KMS-11 (cell line): ENCODE data around the gene ASB10.

ENCODE experiments used
- H2AFZ ChIP-seq: fragments of 200-600 bp; sonication (generic); 2 replicates; pipeline ENCODE4 v1.6.1; 2016; ENCODE audit warnings: antibody characterized with exemption, mixed run types, low read depth
- H3K27ac ChIP-seq: fragments of 200-600 bp; sonication (generic); 2 replicates; pipeline ENCODE4 v1.6.1; 2016; ENCODE audit warnings: mild to moderate bottlenecking, mixed run types
- H3K27me3 ChIP-seq: fragments of 200-600 bp; sonication (generic); 2 replicates; pipeline ENCODE4 v1.6.1; 2017; ENCODE audit warnings: mild to moderate bottlenecking, low read depth, mixed run types, moderate library complexity; ENCODE audit not compliant: insufficient read depth
- H3K36me3 ChIP-seq: fragments of 200-600 bp; sonication (generic); 2 replicates; pipeline ENCODE4 v1.6.1; 2017; ENCODE audit warnings: mild to moderate bottlenecking, mixed run types; ENCODE audit not compliant: insufficient read depth
- H3K4me1 ChIP-seq: fragments of 200-600 bp; sonication (generic); 2 replicates; pipeline ENCODE4 v1.6.1; 2016; ENCODE audit warnings: mild to moderate bottlenecking, low read depth, mixed run types; ENCODE audit not compliant: poor library complexity, severe bottlenecking
- H3K4me2 ChIP-seq: fragments of 200-600 bp; sonication (generic); 2 replicates; pipeline ENCODE4 v1.7.0; 2016; ENCODE audit warnings: mild to moderate bottlenecking, mixed run types
- H3K4me3 ChIP-seq: fragments of 200-600 bp; sonication (generic); IDR thresholded peaks from 2 replicates; pipeline ENCODE4 v1.6.1; 2017; ENCODE audit warnings: low read depth, low read length, mixed read lengths; ENCODE audit not compliant: insufficient read depth
- H3K79me2 ChIP-seq: fragments of 200-600 bp; sonication (generic); 2 replicates; pipeline ENCODE4 v1.6.1; 2016; ENCODE audit warnings: low read depth, mixed run types; ENCODE audit not compliant: insufficient read depth
- H3K9ac ChIP-seq: fragments of 200-600 bp; sonication (generic); 2 replicates; pipeline ENCODE4 v1.6.1; 2016; ENCODE audit warnings: mild to moderate bottlenecking, mixed run types
- H4K20me1 ChIP-seq: fragments of 200-600 bp; sonication (generic); 2 replicates; pipeline ENCODE4 v1.6.1; 2016; ENCODE audit warnings: mild to moderate bottlenecking, mixed run types; ENCODE audit not compliant: insufficient read depth
- TF ChIP-seq, protein P1 (sequence below): fragments of 200-600 bp; sonication (generic); conservative IDR thresholded peaks from 2 replicates; pipeline ENCODE4 v1.6.1; 2017; ENCODE audit warnings: low read depth, mild to moderate bottlenecking, antibody characterized with exemption, low read length, moderate library complexity, mixed read lengths

Gene ASB10

GRCh38 chr7:151161757-151162156 lies 25.3 kb downstream of the ASB10 start:
- H3K4me2 ChIP-seq, result no peak overlapping the region
- H2AFZ ChIP-seq, result no peak overlapping the region
- no peak overlapping the region for H3K27ac ChIP-seq
- H3K4me3 ChIP-seq, result no peak overlapping the region
- no peaks in the 10 kb centered on the region for H4K20me1 ChIP-seq
- no peaks in the 10 kb centered on the region for H3K79me2 ChIP-seq
- H3K27me3 ChIP-seq, result peaks cover 4% of the 10 kb centered on the region; the same call in 1 of the 2 replicates
- H3K9ac ChIP-seq, result no peak overlapping the region
- no peaks in the 10 kb centered on the region for H3K4me1 ChIP-seq
- TF ChIP-seq, protein P1, sequence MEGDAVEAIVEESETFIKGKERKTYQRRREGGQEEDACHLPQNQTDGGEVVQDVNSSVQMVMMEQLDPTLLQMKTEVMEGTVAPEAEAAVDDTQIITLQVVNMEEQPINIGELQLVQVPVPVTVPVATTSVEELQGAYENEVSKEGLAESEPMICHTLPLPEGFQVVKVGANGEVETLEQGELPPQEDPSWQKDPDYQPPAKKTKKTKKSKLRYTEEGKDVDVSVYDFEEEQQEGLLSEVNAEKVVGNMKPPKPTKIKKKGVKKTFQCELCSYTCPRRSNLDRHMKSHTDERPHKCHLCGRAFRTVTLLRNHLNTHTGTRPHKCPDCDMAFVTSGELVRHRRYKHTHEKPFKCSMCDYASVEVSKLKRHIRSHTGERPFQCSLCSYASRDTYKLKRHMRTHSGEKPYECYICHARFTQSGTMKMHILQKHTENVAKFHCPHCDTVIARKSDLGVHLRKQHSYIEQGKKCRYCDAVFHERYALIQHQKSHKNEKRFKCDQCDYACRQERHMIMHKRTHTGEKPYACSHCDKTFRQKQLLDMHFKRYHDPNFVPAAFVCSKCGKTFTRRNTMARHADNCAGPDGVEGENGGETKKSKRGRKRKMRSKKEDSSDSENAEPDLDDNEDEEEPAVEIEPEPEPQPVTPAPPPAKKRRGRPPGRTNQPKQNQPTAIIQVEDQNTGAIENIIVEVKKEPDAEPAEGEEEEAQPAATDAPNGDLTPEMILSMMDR, result no peak
- no peaks in the 10 kb centered on the region for H3K36me3 ChIP-seq

GRCh38 chr7:151157645-151158329 lies 29.3 kb downstream of the ASB10 start:
- no peaks in the 10 kb centered on the region for H3K27me3 ChIP-seq
- no peak overlapping the region for H3K9ac ChIP-seq
- no peak overlapping the region for H3K27ac ChIP-seq
- no peak overlapping the region for H3K4me2 ChIP-seq
- no peaks in the 10 kb centered on the region for H3K4me1 ChIP-seq
- TF ChIP-seq, protein P1, result no peak
- no peaks in the 10 kb centered on the region for H3K79me2 ChIP-seq
- H3K36me3 ChIP-seq, result no peaks in the 10 kb centered on the region
- no peak overlapping the region for H3K4me3 ChIP-seq
- no peaks in the 10 kb centered on the region for H4K20me1 ChIP-seq
- H2AFZ ChIP-seq, result no peak overlapping the region

DNA sequence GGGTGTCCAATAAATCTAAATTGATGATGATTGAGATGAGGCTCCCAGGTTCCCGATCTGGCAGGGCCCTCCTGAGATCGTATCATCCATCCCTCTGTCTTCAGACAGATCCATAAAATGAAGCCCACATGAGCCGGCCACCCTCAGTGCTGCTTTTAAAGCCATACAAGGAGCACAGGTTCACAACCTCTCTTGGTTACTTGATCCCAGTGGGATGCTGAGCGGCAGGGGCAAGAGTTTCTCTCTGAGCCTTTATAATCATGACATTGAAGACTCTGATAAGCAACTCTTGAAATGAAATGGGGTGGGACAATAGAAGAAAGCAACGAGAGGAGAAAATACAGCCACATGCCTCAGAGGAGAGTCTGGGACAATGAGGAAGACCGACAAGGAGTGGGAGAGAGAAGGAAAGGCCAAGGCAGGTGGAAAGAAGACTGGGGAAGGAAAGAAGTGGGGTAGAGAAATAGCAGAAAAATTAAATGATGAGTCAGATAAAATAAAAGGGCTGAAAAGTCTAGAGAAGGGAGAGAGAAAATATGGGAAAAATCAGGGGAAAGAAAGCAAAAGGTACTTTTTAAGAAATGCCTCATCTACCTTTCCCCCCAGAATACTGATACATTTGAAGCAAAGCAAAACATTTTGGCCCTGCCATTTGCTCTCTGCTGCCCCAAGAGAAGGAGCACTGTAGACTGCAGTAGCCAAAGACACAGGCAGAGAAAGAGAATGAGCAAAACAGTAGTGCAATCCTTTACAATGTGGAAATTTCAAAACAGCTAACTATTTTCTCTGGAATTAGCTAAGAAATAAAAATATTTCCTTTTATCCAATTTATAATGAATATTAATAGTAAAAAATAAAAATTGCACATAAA lies 34.2 kb downstream of the ASB10 start:
- Histone ChIP-seq H3K36me3 (no peaks in the 10 kb centered on the region), H3K9ac (no peak overlapping the region), H3K4me2 (no peak overlapping the region), H3K27ac (no peak overlapping the region), H3K27me3 (no peaks in the 10 kb centered on the region; the same call in 1 of the 2 replicates), H3K79me2 (no peaks in the 10 kb centered on the region), H4K20me1 (no peaks in the 10 kb centered on the region), H3K4me3 (no peak overlapping the region), H3K4me1 (no peaks in the 10 kb centered on the region), H2AFZ (no peak overlapping the region)
- TF ChIP-seq, protein P1, result no peak

DNA sequence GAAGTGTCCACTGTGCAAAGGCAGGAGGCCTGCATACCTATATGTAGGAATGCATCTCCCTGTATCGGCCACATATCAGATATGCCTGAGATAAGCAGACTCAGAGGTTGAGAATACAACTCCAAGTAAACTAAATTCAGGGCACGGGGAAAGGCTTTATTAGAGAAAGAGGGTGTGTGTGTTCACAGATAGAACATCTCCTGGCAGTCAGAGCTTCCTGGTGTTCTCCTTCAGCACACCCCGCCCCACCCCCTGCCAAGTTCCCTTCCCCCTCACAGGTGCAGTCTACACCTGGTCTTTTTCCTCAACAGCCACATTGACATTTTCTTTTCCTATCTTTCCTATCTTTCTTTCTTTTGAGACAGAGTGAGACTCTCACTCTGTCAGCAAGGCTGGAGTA lies 36.7 kb downstream of the ASB10 start:
- no peaks in the 10 kb centered on the region; the same call in 1 of the 2 replicates for H3K27me3 ChIP-seq
- no peaks in the 10 kb centered on the region for H4K20me1 ChIP-seq
- H3K4me3 ChIP-seq, result no peak overlapping the region
- H2AFZ ChIP-seq, result no peak overlapping the region
- H3K36me3 ChIP-seq, result no peaks in the 10 kb centered on the region
- H3K27ac ChIP-seq, result no peak overlapping the region
- no peak overlapping the region for H3K9ac ChIP-seq
- TF ChIP-seq, protein P1, result no peak
- no peaks in the 10 kb centered on the region for H3K79me2 ChIP-seq
- H3K4me2 ChIP-seq, result no peak overlapping the region
- H3K4me1 ChIP-seq, result no peaks in the 10 kb centered on the region
